MG63 (cell line): ENCODE results near the gene SCNN1B. TPM values are rescaled to one million over a fixed set of nuclear protein-coding genes. Genes with fewer than 3 reads are reported as not detected.
"Not testable (repeated sequence)": the region's sequence is repeated elsewhere in the genome, so short reads cannot be mapped to it uniquely, and the experiment has no call there.

Experiments used
- DNase-seq: peaks from one replicate; pipeline ENCODE4 v3.0.0-alpha.2; 2020
- H3K27me3 ChIP-seq: fragments of 250-450 bp; sonication (Bioruptor Pico); 2 replicates; pipeline ENCODE4 v1.5.1; 2020; ENCODE audit warnings: mild to moderate bottlenecking, moderate library complexity
- H3K36me3 ChIP-seq: fragments of 250-450 bp; sonication (Bioruptor Pico); 2 replicates; pipeline ENCODE4 v1.5.1; 2020; ENCODE audit warnings: mild to moderate bottlenecking, moderate library complexity
- H3K4me3 ChIP-seq: fragments of 250-450 bp; sonication (Bioruptor Pico); 2 replicates; pipeline ENCODE4 v1.5.1; 2020; ENCODE audit warnings: mild to moderate bottlenecking, moderate library complexity
- H3K9me3 ChIP-seq: fragments of 250-450 bp; sonication (Bioruptor Pico); 2 replicates; pipeline ENCODE4 v1.5.1; 2020; ENCODE audit warnings: mild to moderate bottlenecking, moderate library complexity
- total RNA-seq: library from RNA; depleted of rRNA; stranded (reverse); fragments of >200 nt; shearing (Covaris generic); gene quantifications from 2 replicates; pipeline ENCODE4 v1.2.3, GENCODE V29; 2014; ENCODE audit warnings: low replicate concordance

Gene SCNN1B
- total RNA-seq, 1 experiment from 2014 or later = not detected

GRCh38 chr16:23398987-23399805, 97.1 kb downstream of the SCNN1B start:
- peaks cover 48% of the 10 kb centered on the region for H3K36me3 ChIP-seq
- no peak for DNase-seq
- H3K27me3 ChIP-seq = no peaks in the 10 kb centered on the region
- H3K9me3 ChIP-seq = no peaks in the 10 kb centered on the region
- no peak overlapping the region for H3K4me3 ChIP-seq

- peaks cover 49% of the 10 kb centered on the region for H3K36me3 ChIP-seq
- not testable (repeated sequence) for DNase-seq, H3K9me3 ChIP-seq, H3K4me3 ChIP-seq, H3K27me3 ChIP-seq
Observed at GRCh38 chr16:23400447-23400846, 98.3 kb downstream of the SCNN1B start.

GRCh38 chr16:23401139-23401538, 99.0 kb downstream of the SCNN1B start:
- Histone ChIP-seq H3K9me3 (no peaks in the 10 kb centered on the region), H3K4me3 (no peak overlapping the region), H3K27me3 (no peaks in the 10 kb centered on the region), H3K36me3 (peaks cover 49% of the 10 kb centered on the region)
- DNase-seq = no peak

GRCh38 chr16:23402100-23402499, 100.0 kb downstream of the SCNN1B start:
- no peaks in the 10 kb centered on the region for H3K9me3 ChIP-seq
- DNase-seq = no peak
- peaks cover 51% of the 10 kb centered on the region for H3K36me3 ChIP-seq
- H3K27me3 ChIP-seq = no peaks in the 10 kb centered on the region
- no peak overlapping the region for H3K4me3 ChIP-seq

GRCh38 chr16:23403547-23403946, 101.4 kb downstream of the SCNN1B start:
- H3K9me3 ChIP-seq = no peaks in the 10 kb centered on the region
- no peak for DNase-seq
- peaks cover 50% of the 10 kb centered on the region for H3K36me3 ChIP-seq
- no peaks in the 10 kb centered on the region for H3K27me3 ChIP-seq
- no peak overlapping the region for H3K4me3 ChIP-seq

- no peaks in the 10 kb centered on the region for H3K27me3 ChIP-seq
- no peak overlapping the region for H3K4me3 ChIP-seq
- H3K36me3 ChIP-seq = peaks cover 45% of the 10 kb centered on the region
- no peak for DNase-seq
- no peaks in the 10 kb centered on the region for H3K9me3 ChIP-seq
Observed at GRCh38 chr16:23406024-23406423, 103.9 kb downstream of the SCNN1B start.

- DNase-seq = no peak
- H3K27me3 ChIP-seq = no peaks in the 10 kb centered on the region
- H3K4me3 ChIP-seq = no peak overlapping the region
- H3K36me3 ChIP-seq = peaks cover 50% of the 10 kb centered on the region
- no peaks in the 10 kb centered on the region for H3K9me3 ChIP-seq
Observed at GRCh38 chr16:23406546-23407240, 104.6 kb downstream of the SCNN1B start.

GRCh38 chr16:23407436-23408127, 105.5 kb downstream of the SCNN1B start:
- H3K27me3 ChIP-seq = no peaks in the 10 kb centered on the region
- H3K9me3 ChIP-seq = no peaks in the 10 kb centered on the region
- DNase-seq = no peak
- peaks cover 52% of the 10 kb centered on the region for H3K36me3 ChIP-seq
- H3K4me3 ChIP-seq = no peak overlapping the region

- no peak overlapping the region for H3K4me3 ChIP-seq
- no peaks in the 10 kb centered on the region for H3K27me3 ChIP-seq
- no peak for DNase-seq
- H3K36me3 ChIP-seq = peaks cover 54% of the 10 kb centered on the region
- H3K9me3 ChIP-seq = no peaks in the 10 kb centered on the region
Observed at GRCh38 chr16:23408242-23408822, 106.2 kb downstream of the SCNN1B start.

GRCh38 chr16:23408823-23409298, 106.8 kb downstream of the SCNN1B start:
- Histone ChIP-seq H3K9me3 (no peaks in the 10 kb centered on the region), H3K36me3 (peaks cover 54% of the 10 kb centered on the region), H3K4me3 (no peak overlapping the region), H3K27me3 (no peaks in the 10 kb centered on the region)
- peak; percentile 16 for DNase-seq

GRCh38 chr16:23409522-23409921, 107.4 kb downstream of the SCNN1B start:
- H3K4me3 ChIP-seq = no peak overlapping the region
- peaks cover 50% of the 10 kb centered on the region for H3K36me3 ChIP-seq
- no peaks in the 10 kb centered on the region for H3K27me3 ChIP-seq
- DNase-seq = no peak
- no peaks in the 10 kb centered on the region for H3K9me3 ChIP-seq

- Histone ChIP-seq H3K27me3 (no peaks in the 10 kb centered on the region), H3K9me3 (no peaks in the 10 kb centered on the region), H3K36me3 (peaks cover 49% of the 10 kb centered on the region), H3K4me3 (no peak overlapping the region)
- no peak for DNase-seq
Observed at GRCh38 chr16:23410176-23410575, 108.1 kb downstream of the SCNN1B start.

- DNase-seq = no peak
- Histone ChIP-seq H3K36me3 (peaks cover 43% of the 10 kb centered on the region), H3K27me3 (no peaks in the 10 kb centered on the region), H3K4me3 (no peak overlapping the region), H3K9me3 (no peaks in the 10 kb centered on the region)
Observed at GRCh38 chr16:23414731-23415130, 112.6 kb downstream of the SCNN1B start.

- Histone ChIP-seq H3K27me3 (no peaks in the 10 kb centered on the region), H3K9me3 (no peaks in the 10 kb centered on the region), H3K4me3 (no peak overlapping the region), H3K36me3 (peaks cover 33% of the 10 kb centered on the region)
- no peak for DNase-seq
Observed at GRCh38 chr16:23416816-23417215, 114.7 kb downstream of the SCNN1B start.

- no peaks in the 10 kb centered on the region for H3K9me3 ChIP-seq
- H3K27me3 ChIP-seq = no peaks in the 10 kb centered on the region
- no peak for DNase-seq
- H3K36me3 ChIP-seq = peaks cover 13% of the 10 kb centered on the region; the same call in 1 of the 2 replicates
- H3K4me3 ChIP-seq = no peak overlapping the region
Observed at GRCh38 chr16:23420011-23420410, 117.9 kb downstream of the SCNN1B start.

GRCh38 chr16:23423496-23424049, 121.5 kb downstream of the SCNN1B start:
- H3K4me3 ChIP-seq = no peak overlapping the region
- peaks cover 3% of the 10 kb centered on the region for H3K36me3 ChIP-seq
- peak; percentile 94 for DNase-seq
- H3K27me3 ChIP-seq = no peaks in the 10 kb centered on the region
- no peaks in the 10 kb centered on the region for H3K9me3 ChIP-seq
